Measurements from ENCODE around the gene GYG1.

Gene GYG1

DNA sequence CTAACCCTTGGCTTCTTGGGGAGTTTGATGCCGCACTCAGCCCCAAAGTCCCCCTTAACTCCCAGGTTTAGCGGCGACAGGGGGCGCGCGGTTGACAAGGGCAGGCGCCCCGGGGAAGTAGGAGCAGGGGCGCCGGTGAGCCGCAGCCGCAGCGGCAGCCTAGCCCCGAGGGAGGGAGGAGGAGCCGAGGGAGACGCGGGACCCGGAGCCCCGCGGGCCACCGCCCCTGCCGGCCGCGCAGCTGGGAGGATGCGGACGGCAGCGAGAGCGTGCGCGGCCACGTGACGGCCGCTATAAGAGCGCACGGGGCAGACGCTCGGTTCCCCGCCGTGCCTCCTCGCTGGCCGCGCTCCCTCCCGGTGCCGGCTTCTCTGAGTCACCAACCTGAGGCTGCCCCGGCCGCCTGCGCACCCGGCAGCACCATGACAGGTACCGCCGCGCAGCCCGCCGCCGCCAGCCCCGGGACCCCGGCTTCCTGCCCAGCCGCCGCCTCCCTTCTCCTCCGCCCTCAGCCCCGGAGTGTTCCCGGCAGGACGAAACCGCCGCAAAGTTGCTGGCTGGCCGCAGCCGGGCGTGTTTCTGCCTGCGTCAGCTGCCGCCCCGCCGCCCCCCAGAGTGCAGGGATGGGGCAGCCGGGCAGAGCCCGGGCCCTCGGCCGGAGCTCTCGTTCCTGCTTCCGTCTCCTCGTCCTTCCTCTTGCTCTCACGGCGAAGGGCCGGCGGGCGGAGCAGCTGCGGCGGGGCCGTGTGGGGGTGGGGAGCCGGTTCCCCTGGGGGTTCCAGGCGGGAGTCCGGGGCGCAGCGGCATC, at the start of gene GYG1:
TSS of gene GYG1 (plus strand) at position 322 of the 808 bp plus-strand sequence. CDS start at position 423, 101 bp downstream.
- DNase-seq (ENCODE audit: low read depth) = peak; percentile 68

- DNase-seq (ENCODE audit: low read depth) = no peak
These were observed 47.7 kb upstream of the GYG1 start for GRCh38 chr3:148943506-148944205.

DNA sequence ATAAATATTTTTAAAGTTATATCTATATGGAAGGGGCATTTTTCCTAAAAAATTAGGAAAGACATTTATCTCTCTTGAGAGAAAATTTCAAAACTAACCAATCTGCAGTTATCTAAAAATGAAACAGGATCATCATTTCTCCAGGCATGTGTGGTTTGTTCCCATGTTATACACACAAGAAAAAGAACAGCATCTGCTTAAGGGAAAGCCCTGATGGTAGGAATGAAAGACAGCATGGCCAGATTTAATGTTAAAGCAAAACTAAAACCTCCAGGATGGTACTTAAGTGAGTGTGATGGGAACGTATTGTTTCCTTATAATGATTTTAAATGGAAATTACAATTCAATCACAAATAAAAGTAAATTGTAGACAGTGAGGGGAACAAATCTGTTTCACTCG, 46.2 kb upstream of the GYG1 start:
- DNase-seq (ENCODE audit: low read depth) = no peak

DNA sequence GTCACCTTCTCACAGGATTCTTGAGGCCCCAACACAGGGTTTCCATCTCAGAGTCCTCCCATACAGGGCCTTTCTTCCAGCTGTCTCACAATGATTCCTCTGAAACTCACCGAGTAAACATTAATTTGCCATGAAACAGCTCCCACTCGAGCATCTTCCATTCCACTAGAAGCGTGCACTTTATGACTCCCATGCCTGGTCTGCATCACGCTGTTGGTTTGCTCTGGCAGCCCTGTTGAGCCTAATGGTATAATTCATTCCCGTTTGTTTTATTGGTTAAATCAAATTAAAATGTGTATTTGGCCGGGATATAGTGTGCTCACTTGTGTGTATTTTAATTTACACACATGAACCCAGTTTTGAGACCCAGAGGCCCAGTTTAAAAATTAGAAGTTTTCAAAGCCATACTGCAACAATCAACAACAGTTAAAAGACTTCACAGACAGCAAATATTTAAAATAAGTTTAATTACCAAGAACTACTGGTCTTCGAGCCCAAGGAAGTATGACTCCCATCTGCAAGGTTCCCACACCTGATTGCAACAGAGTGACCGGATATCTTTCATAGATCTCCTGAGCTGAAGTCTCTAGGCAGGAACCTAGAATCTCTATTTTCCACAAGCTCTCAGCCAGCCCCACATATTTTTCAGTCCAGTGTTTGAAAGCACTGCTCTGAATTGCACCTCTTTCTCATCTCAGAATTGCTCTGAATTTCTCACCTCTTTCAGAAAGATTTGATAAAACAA, 42.3 kb upstream of the GYG1 start:
- no peak for DNase-seq (ENCODE audit: low read depth)

DNA sequence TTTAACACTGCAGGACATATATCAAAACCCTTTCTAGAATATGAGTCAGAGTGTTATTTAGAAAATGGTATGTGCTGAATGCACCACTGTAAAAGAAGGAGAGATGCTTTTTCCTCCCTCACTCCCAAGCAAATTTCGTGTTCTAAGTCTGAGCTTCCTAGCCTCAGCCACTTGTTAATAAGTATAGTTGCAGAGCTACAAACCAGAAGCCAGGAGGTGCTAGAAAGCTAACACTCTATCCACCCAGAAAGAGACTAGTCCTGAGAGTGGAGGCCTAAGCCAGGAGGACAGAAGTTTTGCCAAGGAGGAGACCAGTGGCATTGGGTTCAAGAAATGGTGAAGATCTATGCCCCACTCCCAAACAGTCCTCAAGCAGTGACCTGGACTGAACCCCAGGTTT, 40.5 kb upstream of the GYG1 start:
- no peak for DNase-seq (ENCODE audit: low read depth)

DNA sequence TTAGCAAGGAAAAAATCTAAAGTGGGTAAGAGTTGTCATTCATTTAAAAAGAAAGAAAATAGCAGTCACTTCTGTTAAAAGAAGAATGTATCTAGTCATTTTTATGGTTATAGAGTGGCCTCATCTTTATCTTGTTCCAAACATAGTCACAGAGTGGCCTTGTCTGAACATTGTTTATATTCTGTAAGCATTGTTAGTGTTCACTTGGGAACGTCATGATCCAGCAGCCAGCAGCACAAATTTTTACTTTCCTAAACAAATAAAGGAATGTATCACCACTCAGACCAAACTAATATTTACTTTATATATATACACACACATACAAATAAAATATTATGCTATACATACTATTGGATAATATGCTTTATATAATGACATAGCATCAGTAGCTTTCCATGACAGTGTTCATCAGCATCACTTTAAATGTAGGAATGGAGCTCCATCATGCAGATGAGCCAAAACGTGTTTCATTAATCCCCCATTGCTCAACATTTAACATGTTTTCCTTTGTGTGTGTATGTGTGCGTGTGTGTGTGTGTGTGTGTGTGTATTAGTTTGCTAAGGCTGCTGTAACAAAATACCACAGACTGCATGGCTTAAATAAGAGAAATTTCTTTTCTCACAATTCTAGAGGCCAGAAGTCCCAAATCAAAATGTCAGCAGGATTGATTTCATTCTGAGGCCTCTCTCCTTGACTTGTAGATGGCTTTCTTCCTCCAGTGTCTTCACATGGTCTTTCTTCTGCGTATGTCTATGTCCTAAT, 39.6 kb upstream of the GYG1 start:
- DNase-seq (ENCODE audit: low read depth) = no peak

- no peak for DNase-seq (ENCODE audit: low read depth)
These were observed 38.2 kb upstream of the GYG1 start for GRCh38 chr3:148953094-148953493.

GRCh38 chr3:148954981-148955380, 36.4 kb upstream of the GYG1 start:
- no peak for DNase-seq (ENCODE audit: low read depth)

- DNase-seq (ENCODE audit: low read depth) = no peak
These were observed 35.6 kb upstream of the GYG1 start for GRCh38 chr3:148955544-148956346.

- no peak for DNase-seq (ENCODE audit: low read depth)
These were observed 33.8 kb upstream of the GYG1 start for GRCh38 chr3:148957586-148957985.

GRCh38 chr3:148958696-148959095, 32.6 kb upstream of the GYG1 start:
- no peak for DNase-seq (ENCODE audit: low read depth)

- DNase-seq (ENCODE audit: low read depth) = no peak
These were observed 28.8 kb upstream of the GYG1 start for GRCh38 chr3:148962513-148962912.

- no peak for DNase-seq (ENCODE audit: low read depth)
These were observed 26.5 kb upstream of the GYG1 start for GRCh38 chr3:148964809-148965208.

- no peak for DNase-seq (ENCODE audit: low read depth)
These were observed 23.0 kb upstream of the GYG1 start for GRCh38 chr3:148968321-148968720.

GRCh38 chr3:148970271-148970670, 21.1 kb upstream of the GYG1 start:
- no peak for DNase-seq (ENCODE audit: low read depth)

- no peak for DNase-seq (ENCODE audit: low read depth)
These were observed 19.8 kb upstream of the GYG1 start for GRCh38 chr3:148971401-148972163.

- no peak for DNase-seq (ENCODE audit: low read depth)
These were observed 16.6 kb upstream of the GYG1 start for GRCh38 chr3:148974726-148975125.

- no peak for DNase-seq (ENCODE audit: low read depth)
These were observed 16.1 kb upstream of the GYG1 start for GRCh38 chr3:148975248-148975647.

GRCh38 chr3:148975696-148976095, 15.6 kb upstream of the GYG1 start:
- no peak for DNase-seq (ENCODE audit: low read depth)

DNA sequence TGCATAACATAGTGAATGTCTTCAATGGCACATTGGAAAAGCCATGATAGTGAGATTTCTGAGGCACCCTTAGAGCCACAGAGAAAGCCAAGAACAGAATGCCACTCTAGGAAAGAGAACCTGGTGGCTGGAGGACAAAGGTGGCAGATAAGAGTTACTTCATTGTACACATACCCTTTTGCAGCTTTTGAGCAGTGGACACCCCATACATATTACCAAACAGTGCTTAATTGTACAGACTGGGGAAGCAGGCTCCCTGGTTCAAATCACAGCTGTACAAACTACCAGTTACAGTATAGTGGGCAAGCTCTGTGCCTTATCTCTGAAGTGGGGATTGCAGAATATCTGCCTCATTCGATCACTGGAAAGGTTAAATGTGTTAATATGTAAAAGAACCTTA, 10.1 kb upstream of the GYG1 start:
- DNase-seq (ENCODE audit: low read depth) = no peak

Data from activated T-cell treated with anti-CD3 and anti-CD28 coated beads for 1 hour (primary cell).